ENCODE data around the gene SORCS2.

Gene SORCS2

GRCh38 chr4:7436256-7436655, 243.9 kb downstream of the SORCS2 start:
- no peak for TF ChIP-seq CTCF (IDR thresholded peaks at IDR 0.05; ENCODE audit: low read depth, low read length, missing control alignments)
- no peak overlapping the region for H3K27ac ChIP-seq
- in situ Hi-C loops (cut with HindIII; ENCODE audit: low pct_ligation_motif_present, low sequenced_read_pairs): no loop called here
- no peak for DNase-seq
- H3K36me3 ChIP-seq (replicated peaks): no peaks in the 10 kb centered on the region
- peaks cover 2% of the 10 kb centered on the region for H3K27me3 ChIP-seq (replicated peaks)
- no peak overlapping the region for H3K4me3 ChIP-seq (ENCODE audit: low read depth, low read length)

GRCh38 chr4:7439699-7440098, 247.4 kb downstream of the SORCS2 start:
- Histone ChIP-seq H3K36me3 (replicated peaks) (no peaks in the 10 kb centered on the region), H3K4me3 (ENCODE audit: low read depth, low read length) (no peak overlapping the region), H3K27me3 (replicated peaks) (peaks cover 2% of the 10 kb centered on the region), H3K27ac (no peak overlapping the region)
- no peak for TF ChIP-seq CTCF (IDR thresholded peaks at IDR 0.05; ENCODE audit: low read depth, low read length, missing control alignments)
- in situ Hi-C loops (cut with HindIII; ENCODE audit: low pct_ligation_motif_present, low sequenced_read_pairs): no loop called here
- DNase-seq: no peak

- no peak overlapping the region for H3K27ac ChIP-seq
- H3K27me3 ChIP-seq (replicated peaks): peaks cover 2% of the 10 kb centered on the region
- TF ChIP-seq CTCF (IDR thresholded peaks at IDR 0.05; ENCODE audit: low read depth, low read length, missing control alignments): no peak
- DNase-seq: no peak
- H3K36me3 ChIP-seq (replicated peaks): no peaks in the 10 kb centered on the region
- H3K4me3 ChIP-seq (ENCODE audit: low read depth, low read length): no peak overlapping the region
- in situ Hi-C loops (cut with HindIII; ENCODE audit: low pct_ligation_motif_present, low sequenced_read_pairs): no loop called here
Measured at GRCh38 chr4:7441201-7441600, 248.9 kb downstream of the SORCS2 start.

- no peak for DNase-seq
- H3K27ac ChIP-seq: no peak overlapping the region
- TF ChIP-seq CTCF (IDR thresholded peaks at IDR 0.05; ENCODE audit: low read depth, low read length, missing control alignments): no peak
- no peaks in the 10 kb centered on the region for H3K36me3 ChIP-seq (replicated peaks)
- H3K27me3 ChIP-seq (replicated peaks): peaks cover 7% of the 10 kb centered on the region
- no peak overlapping the region for H3K4me3 ChIP-seq (ENCODE audit: low read depth, low read length)
- in situ Hi-C loops (cut with HindIII; ENCODE audit: low pct_ligation_motif_present, low sequenced_read_pairs): no loop called here
Measured at GRCh38 chr4:7442574-7443162, 250.3 kb downstream of the SORCS2 start.

GRCh38 chr4:7444314-7444713, 252.0 kb downstream of the SORCS2 start:
- in situ Hi-C loops (cut with HindIII; ENCODE audit: low pct_ligation_motif_present, low sequenced_read_pairs): no loop called here
- no peak for DNase-seq
- no peak overlapping the region for H3K27ac ChIP-seq
- H3K36me3 ChIP-seq (replicated peaks): no peaks in the 10 kb centered on the region
- no peak overlapping the region for H3K4me3 ChIP-seq (ENCODE audit: low read depth, low read length)
- TF ChIP-seq CTCF (IDR thresholded peaks at IDR 0.05; ENCODE audit: low read depth, low read length, missing control alignments): no peak
- peaks cover 7% of the 10 kb centered on the region for H3K27me3 ChIP-seq (replicated peaks)

- H3K27ac ChIP-seq: no peak overlapping the region
- DNase-seq: no peak
- H3K36me3 ChIP-seq (replicated peaks): no peaks in the 10 kb centered on the region
- peaks cover 5% of the 10 kb centered on the region for H3K27me3 ChIP-seq (replicated peaks)
- in situ Hi-C loops (cut with HindIII; ENCODE audit: low pct_ligation_motif_present, low sequenced_read_pairs): no loop called here
- no peak overlapping the region for H3K4me3 ChIP-seq (ENCODE audit: low read depth, low read length)
- TF ChIP-seq CTCF (IDR thresholded peaks at IDR 0.05; ENCODE audit: low read depth, low read length, missing control alignments): no peak
Measured at GRCh38 chr4:7444731-7445130, 252.4 kb downstream of the SORCS2 start.

Measured in brain microvascular endothelial cell (primary cell).